Fibroblast of villous mesenchyme (primary cell): Measurements from ENCODE around the gene POTEC. TPM values are rescaled to one million over a fixed set of nuclear protein-coding genes. Genes with fewer than 3 reads are reported as not detected.
"Not testable (repeated sequence)": the region's sequence is repeated elsewhere in the genome, so short reads cannot be mapped to it uniquely, and the experiment has no call there.

Source experiments
- DNase-seq: peaks from one replicate; pipeline ENCODE4 v3.0.0-alpha.2; 2010; ENCODE audit warnings: low read depth
- H3K4me3 ChIP-seq: 2 replicates; pipeline ENCODE4 v1.5.1; 2011; ENCODE audit warnings: low read depth, mild to moderate bottlenecking, low read length
- small RNA-seq: library from RNA; depleted of rRNA; stranded (forward); fragments of <200 nt; gene quantifications from one replicate; pipeline ENCODE3, GENCODE V24; 2012
- total RNA-seq: library from RNA; depleted of rRNA; stranded (reverse); fragments of >200 nt; gene quantifications from 2 replicates; pipeline ENCODE4 v1.2.3, GENCODE V29; 2012

The POTEC gene
- total RNA-seq, 1 donor, result not detected

DNA sequence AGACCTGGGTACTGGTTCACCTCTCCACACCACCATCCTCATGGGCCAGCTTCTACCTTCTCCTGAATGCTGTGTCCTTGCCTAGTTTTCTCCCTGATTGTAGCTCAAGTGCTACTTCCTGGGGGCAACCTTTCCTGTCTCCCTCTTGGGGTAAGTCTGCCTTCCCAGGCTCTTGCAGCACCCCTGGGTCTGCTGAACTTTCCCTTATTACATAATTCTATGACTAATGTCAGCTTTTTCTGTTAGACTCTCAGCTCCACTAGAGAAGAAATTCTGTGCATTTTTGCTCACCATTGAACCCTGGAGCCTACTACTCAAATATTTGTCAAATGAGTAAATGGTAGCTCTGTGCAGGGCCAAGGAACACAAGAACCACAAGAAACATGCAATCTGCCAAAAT, 73.4 kb downstream of the POTEC start:
- DNase-seq, H3K4me3 ChIP-seq: not testable (repeated sequence)

- DNase-seq, H3K4me3 ChIP-seq: not testable (repeated sequence)
Observed at GRCh38 chr18:14465989-14466388, 77.4 kb downstream of the POTEC start.

Small RNA genes lying within 50 kb of the gene (small RNA-seq; reads per million reads assigned to genes)
- gene RNU6-1021P, result not detected

Other genes starting within 250 kb of the POTEC start
- gene ANKRD30B, start 204.6 kb upstream of the POTEC start, total RNA-seq, result 0.86 and 1.9 TPM in 2 replicates